Lower leg skin (tissue), 4 donors: Measurements from ENCODE around the gene SLC6A5. TPM values are rescaled to one million over a fixed set of nuclear protein-coding genes. Genes with fewer than 3 reads are reported as not detected.

Experiments used
- DNase-seq, 2 donors: peaks; one replicate each; pipeline ENCODE4 v3.0.0-alpha.2; 2019; ENCODE audit warnings: low spot score in 2 of 2
- H3K4me3 ChIP-seq: fragments of 200-600 bp; sonication (generic); 2 replicates; pipeline ENCODE4 v1.5.1; 2017; ENCODE audit warnings: mild to moderate bottlenecking, low read depth; ENCODE audit not compliant: poor library complexity, severe bottlenecking
- CTCF ChIP-seq, 3 donors: fragments of 450-650 bp; IDR thresholded peaks; one replicate each; pipeline ENCODE4 v1.5.1; 2016; ENCODE audit warnings: antibody characterized with exemption in 3 of 3, mild to moderate bottlenecking in 3 of 3, moderate library complexity in 2 of 3
- POLR2A ChIP-seq, 2 donors: fragments of 450-650 bp; IDR thresholded peaks; one replicate each; pipeline ENCODE4 v1.6.1; 2016 to 2017; ENCODE audit warnings: antibody characterized with exemption in 2 of 2, mild to moderate bottlenecking in 1 of 2, moderate library complexity in 1 of 2
- WGBS, 2 donors: methylation state at CpG; one replicate each; pipeline ENCODE4 v1.1.5; 2018; 5-methylcytosine and 5-hydroxymethylcytosine counted together
- intact Hi-C: fragments of 100-400 bp; cut with DNase I; formaldehyde crosslinking; loops from one replicate; pipeline ENCODE4 v1.15.0; 2023; ENCODE audit warnings: low total_unique reads
- total RNA-seq, 4 donors: library from RNA; depleted of rRNA; stranded (reverse); fragments of >200 nt; gene quantifications; one replicate each; pipeline ENCODE4 v1.1.0, GENCODE V29; 2016

The SLC6A5 gene
- total RNA-seq, 4 donors from 2014 or later, result not detected

GRCh38 chr11:20611445-20611844 lies 12.0 kb downstream of the SLC6A5 start:
- no peak for TF ChIP-seq CTCF (IDR thresholded peaks at IDR 0.05)
- DNase-seq, result no peak
- no peak overlapping the region for H3K4me3 ChIP-seq
- intact Hi-C loops, result no loop called here
- WGBS, 2 donors, result 47% methylated on average over 2 of the region's 2 CpGs

GRCh38 chr11:20611892-20612291 lies 12.5 kb downstream of the SLC6A5 start:
- intact Hi-C loops, result no loop called here
- TF ChIP-seq CTCF (IDR thresholded peaks at IDR 0.05) (no peak), POLR2A (IDR thresholded peaks at IDR 0.05) (no peak)
- no peak for DNase-seq
- 66 to 78% methylated on average over 4 of the region's 4 CpGs for WGBS, 2 donors
- H3K4me3 ChIP-seq, result no peak overlapping the region

GRCh38 chr11:20612416-20612815 lies 13.0 kb downstream of the SLC6A5 start:
- intact Hi-C loops, result no loop called here
- DNase-seq, result peak in 1 of 2 donors; percentile 26
- TF ChIP-seq CTCF (IDR thresholded peaks at IDR 0.05) (no peak), POLR2A (IDR thresholded peaks at IDR 0.05) (no peak)
- WGBS, 2 donors, result 55 to 57% methylated on average over 3 of the region's 3 CpGs
- no peak overlapping the region for H3K4me3 ChIP-seq

GRCh38 chr11:20616920-20617319 lies 17.5 kb downstream of the SLC6A5 start:
- TF ChIP-seq CTCF (IDR thresholded peaks at IDR 0.05) (no peak), POLR2A (IDR thresholded peaks at IDR 0.05) (no peak)
- DNase-seq, result no peak
- H3K4me3 ChIP-seq, result no peak overlapping the region
- intact Hi-C loops, result no loop called here
- 40 to 48% methylated on average over 5 of the region's 5 CpGs for WGBS, 2 donors

- DNase-seq, result no peak
- intact Hi-C loops, result no loop called here
- WGBS, 2 donors, result 38 to 39% methylated on average over 4 of the region's 4 CpGs
- H3K4me3 ChIP-seq, result no peak overlapping the region
- no peak for TF ChIP-seq CTCF (IDR thresholded peaks at IDR 0.05)
These were observed 18.1 kb downstream of the SLC6A5 start for GRCh38 chr11:20617346-20618005.

GRCh38 chr11:20618083-20618482 lies 18.7 kb downstream of the SLC6A5 start:
- TF ChIP-seq POLR2A (IDR thresholded peaks at IDR 0.05) (no peak), CTCF (IDR thresholded peaks at IDR 0.05) (no peak)
- H3K4me3 ChIP-seq, result no peak overlapping the region
- no peak for DNase-seq
- WGBS, 2 donors, result 21 to 25% methylated on average over 1 of the region's 1 CpG
- intact Hi-C loops, result no loop called here
